HPDE6-E6E7 (cell line): ENCODE results near the gene CDH9.

ENCODE experiments used
- DNase-seq: peaks from one replicate; pipeline ENCODE4 v3.0.0; 2011; ENCODE audit warnings: missing footprints; ENCODE audit errors: extremely low spot score

CDH9 gene, protein sequence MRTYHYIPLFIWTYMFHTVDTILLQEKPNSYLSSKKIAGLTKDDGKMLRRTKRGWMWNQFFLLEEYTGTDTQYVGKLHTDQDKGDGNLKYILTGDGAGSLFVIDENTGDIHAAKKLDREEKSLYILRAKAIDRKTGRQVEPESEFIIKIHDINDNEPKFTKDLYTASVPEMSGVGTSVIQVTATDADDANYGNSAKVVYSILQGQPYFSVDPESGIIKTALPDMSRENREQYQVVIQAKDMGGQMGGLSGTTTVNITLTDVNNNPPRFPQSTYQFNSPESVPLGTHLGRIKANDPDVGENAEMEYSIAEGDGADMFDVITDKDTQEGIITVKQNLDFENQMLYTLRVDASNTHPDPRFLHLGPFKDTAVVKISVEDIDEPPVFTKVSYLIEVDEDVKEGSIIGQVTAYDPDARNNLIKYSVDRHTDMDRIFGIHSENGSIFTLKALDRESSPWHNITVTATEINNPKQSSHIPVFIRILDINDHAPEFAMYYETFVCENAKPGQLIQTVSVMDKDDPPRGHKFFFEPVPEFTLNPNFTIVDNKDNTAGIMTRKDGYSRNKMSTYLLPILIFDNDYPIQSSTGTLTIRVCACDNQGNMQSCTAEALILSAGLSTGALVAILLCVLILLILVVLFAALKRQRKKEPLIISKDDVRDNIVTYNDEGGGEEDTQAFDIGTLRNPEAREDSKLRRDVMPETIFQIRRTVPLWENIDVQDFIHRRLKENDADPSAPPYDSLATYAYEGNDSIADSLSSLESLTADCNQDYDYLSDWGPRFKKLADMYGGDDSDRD

DNA sequence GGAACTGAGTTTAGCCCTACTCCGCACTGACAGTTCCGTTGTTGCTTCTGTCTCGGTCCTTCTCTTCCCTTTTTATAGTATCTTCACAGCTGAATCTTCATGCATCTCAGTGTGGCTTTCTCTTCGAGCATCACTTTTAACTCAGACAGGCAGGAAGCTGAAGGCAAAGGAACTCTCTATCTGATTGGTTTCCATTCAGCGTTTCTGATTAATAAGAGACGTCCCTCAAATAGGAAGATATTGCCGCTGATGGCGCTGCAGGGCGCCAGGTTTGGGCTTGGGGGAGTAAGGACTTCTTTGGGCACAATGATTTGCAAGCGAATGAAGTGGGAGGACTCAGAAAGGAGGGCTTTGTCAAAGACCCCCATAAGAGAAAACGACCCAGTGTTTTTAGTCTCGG lies at the start of gene CDH9:
CDH9 (minus strand) TSS at position 111 of the 400 bp plus-strand sequence. CDS start 50,253 bp downstream, outside the sequence.
- no peak for DNase-seq

DNA sequence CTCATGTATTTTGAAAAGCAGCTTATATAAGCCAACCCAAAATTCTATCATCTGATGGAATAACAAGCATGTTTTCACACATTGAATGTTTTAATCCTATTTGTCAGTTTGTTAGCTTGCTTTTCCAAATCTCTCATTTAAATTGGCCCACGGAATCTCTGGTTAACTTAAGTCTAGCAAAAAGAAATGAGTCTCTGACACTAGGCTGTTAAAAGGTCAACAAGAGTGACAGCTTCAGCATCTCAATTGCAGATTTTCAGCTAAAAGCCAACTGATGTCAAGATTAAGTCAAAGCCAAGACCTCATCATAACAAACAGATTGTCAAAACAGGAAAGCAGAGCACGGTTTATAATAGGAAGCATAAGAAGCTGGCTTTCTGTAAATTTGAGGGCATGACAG lies 49.4 kb upstream of the CDH9 start:
- DNase-seq, result no peak

DNA sequence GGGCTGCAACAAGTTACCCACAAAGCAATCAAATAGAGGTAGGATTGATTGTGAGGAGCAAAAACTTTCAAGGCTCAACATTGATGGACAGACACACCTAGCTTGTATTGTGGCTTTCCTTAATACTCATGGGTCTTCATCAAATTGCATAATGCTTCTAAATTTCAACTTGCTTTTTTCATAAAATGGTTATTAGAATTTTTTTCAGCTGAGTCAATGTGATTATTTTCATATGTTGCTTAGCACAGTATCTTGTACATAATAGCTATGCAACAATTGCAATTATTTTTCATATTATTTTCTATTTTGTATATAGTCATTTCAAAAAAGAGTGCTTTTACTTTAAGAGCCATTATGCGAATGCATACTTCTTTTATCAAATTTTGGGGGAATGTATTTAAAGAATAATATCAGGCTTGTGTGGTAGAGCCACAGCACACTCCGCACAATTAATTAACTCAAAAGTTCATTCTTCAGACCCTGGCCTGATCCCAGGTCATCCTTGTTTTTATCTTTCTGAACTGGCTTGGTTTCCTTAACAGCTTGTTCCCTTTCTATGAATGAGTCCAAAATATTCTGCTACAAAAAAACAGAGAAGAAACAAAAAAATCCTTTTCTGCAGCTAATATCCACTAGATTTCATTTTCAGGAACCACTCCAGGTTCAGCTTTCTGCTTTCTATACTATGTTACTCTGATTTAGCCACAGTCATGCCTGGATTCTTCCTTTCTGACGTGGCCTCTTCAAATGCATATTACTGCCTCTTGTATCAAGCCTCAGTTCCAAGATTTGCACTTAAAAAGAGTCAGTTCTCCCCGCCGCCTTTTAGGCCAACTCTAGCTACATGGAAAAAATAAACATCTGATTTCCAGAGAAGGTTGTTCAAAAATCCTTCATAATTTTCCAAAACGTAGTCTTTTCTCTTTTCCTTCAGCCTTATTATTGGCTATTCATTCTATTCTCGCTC lies 45.3 kb upstream of the CDH9 start:
- DNase-seq, result no peak

DNA sequence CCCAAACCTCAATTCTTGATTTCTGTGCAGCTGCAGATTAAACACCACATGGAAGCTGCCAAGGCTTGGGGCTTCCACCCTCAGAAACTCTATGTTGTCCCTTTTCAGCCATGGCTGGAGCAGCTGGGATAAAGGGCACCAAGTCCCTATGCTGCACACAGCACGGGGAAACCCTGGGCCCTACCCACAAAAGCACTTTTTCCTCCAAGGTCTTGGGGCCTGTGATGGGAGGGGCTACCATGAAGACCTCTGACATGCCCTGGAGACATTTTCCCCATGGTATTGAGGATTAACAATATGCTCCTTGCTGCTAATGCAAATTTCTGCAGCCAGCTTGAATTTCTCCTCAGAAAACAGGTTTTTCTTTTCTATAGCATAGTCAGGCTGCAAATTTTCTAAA lies 41.8 kb upstream of the CDH9 start:
- DNase-seq, result no peak

DNA sequence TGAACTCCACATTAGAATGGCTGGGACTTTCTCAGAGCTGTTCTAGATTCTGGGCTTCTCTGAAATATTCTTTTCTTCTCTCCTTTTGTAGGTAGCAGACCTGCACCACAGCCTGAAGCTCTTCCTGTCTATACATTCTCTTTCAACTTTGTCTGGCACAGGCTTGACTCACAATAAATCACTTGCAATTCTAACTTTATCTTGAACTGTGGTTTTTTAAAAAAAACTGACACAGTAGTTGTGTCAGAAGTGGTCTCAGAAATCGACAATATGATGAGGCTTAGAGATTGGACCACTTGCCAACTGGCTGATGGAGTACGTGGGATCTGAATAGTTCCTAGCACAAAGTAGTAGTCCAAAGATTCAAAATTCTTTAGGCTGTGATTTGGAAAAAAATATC lies 24.1 kb upstream of the CDH9 start:
- DNase-seq, result no peak

DNA sequence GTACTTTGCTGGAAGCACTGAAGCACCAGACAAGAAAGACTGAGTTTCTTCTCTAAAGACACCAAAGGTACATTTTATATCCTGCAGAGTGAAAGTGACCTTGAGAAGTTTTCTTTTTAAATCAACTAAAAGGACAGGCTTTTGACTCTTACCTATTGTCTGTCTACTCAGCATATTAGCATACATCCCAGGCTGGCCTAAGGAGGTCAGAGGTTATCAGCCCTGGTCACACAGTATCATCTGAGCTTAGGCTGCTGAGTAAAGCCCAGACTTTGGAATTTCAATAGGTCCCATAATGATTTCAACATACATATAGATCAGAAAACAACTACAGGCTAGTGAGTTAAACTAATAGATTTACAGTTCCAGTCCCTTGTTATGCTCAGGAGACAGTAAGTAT lies 10.1 kb upstream of the CDH9 start:
- no peak for DNase-seq

DNA sequence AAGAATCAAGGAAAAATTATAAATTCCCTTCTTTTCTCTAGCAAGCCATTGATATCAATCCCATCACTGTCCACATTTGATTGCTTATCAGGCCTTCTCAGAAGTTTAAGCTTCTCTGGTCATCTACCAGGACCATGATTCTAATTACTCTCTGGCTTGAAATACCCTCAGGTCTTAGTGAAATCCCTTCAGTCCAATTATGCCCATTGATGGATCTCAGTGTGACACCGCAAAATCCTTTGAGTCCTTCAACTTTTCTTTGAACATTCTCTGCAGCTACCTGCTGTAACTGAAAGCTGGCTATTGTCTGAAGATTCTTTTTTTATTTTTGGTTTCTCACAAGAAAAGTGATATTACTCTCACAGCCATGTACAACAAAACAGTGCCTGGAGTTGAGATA lies 3.0 kb upstream of the CDH9 start:
- DNase-seq, result no peak

DNA sequence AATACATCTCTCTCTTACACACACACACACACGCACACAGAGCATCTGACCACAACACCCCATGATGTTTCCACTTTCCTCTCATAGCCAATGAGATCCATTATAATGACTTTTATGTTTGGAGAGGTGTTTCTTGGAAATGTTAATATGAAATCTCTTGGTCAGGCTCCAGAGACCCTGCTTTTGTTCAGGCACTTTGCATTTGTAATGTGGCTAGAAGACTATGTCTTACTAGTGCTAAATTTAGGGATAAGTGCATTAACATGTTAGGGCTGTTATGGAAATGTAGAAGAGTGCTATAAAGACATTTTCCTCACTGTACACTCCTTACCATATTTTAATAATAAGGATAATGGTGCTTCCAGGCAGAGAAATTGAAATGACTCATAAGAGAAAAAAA lies 3.8 kb downstream of the CDH9 start:
- no peak for DNase-seq

DNA sequence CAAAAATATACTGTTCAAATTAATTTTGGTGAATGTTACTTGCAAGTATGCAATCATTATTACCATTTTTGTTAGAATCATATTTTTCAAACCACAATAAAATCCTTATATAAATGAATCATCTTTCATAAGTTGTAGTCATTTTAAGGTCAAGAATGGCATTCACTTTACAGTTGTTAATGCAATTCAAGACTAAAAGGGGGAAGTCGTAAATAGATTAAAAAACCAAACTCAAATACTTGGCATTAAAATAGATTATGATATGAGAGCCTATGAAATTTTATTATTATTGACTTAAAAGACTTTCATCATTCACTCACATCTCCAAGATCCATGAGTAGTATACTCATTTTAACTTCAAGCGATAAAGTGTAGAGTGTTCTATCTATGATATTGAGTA lies 11.6 kb downstream of the CDH9 start:
- DNase-seq, result no peak

DNA sequence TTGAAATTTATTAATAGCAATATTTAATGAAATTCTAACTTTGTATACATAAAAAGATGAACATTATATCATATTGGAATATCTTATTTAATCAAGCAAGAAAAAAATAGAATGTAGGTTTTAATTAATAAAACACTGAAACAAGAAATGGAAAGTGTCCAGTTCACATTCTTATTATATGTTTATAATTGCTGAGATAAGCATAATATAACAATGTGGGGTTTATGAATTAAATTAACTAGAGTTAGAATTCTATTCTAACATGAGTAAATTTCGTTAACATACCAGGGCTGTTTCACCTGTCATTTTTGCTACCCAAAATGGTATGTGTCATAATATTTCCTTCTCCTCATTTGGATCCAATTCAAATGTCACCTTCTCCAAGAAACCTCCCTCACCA lies 12.3 kb downstream of the CDH9 start:
- no peak for DNase-seq

DNA sequence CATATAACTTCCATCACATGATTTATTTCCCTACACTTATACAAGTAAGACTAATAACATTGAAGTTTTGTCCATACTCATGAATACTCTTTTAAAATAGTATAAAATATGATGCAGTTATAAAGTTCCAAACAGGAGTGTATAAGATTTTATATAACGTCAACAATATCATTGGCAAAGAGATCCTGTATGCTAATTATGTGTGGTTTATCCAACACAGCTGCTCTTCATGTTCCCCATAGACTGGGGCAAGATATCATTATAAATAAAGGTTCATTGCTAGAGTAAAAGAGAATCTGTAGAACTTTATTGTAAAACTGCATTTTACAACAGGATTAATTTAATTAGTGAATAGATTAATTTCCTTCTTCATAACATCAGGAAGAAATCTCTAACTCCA lies 16.9 kb downstream of the CDH9 start:
- no peak for DNase-seq

DNA sequence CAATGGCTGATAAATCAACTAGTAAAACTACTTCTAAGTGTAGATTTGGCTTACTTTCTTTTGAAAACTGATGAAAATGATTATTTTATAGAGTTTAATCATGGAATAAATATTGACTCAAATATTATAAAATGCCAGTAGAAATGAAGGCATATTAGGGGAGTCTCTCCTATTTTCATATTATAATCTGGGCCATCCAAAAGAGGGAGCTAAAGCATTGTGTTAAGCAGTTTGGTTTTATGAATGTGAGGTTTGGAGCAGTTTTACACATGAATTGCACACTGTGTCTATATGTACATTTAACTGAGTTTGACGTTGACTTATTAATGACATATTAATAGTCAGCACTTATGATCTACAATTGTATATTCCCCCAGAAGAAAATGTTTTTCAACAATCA lies 17.4 kb downstream of the CDH9 start:
- peak; percentile 8 for DNase-seq

DNA sequence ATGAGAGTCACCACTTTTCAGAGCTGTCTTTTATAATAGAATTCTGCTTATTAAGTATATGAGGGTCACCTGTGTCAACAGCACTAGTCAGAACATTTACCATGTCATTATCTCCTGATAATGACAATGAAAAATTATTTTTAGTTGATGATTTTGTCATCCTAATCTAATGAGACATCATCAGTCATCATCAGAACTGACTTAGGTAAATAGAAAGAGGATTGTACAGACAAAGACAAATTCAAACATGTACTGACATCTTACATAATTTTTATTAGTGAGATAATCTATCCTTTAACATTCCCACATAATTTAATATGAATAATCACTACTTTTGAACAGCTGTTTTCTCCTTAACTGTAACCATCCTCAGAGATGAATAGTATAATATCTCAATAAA lies 22.6 kb downstream of the CDH9 start:
- DNase-seq, result no peak

DNA sequence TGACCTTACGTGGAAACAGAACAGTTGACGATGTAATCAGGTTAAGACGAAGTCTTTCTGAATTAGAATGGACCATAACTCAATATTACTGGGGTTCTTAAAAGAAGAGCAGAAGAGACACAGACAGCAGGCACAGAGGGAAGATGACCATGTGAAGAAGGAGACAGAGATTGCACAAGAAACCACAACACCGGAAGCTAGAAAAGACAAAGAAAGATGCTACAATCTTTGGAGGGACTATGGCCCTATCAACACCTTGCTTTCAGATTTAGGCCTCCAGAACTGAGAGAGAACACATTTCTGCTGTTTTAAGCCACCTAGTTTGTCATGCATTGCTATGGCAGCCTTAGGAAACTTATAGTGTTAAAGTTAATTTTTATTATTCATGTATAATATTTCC lies 27.1 kb downstream of the CDH9 start:
- no peak for DNase-seq

DNA sequence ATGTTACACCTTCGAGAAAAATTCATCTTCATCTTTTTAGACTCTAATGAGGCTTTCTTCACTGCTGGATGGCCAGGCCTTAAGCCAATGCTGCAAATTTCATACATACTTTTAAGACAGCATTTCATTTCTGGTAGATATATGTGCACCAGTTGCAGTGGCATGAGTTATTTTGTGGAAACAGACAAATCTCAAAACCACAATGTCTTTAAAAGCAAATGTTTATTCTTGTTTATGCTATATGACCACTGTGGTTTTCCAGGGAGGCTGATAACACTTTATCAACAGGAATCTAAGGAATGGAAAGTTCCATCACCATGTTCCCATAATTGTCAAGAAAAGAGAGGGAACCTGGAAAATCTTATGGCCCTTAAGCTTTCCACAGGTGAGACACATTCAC lies 27.7 kb downstream of the CDH9 start:
- DNase-seq, result no peak

DNA sequence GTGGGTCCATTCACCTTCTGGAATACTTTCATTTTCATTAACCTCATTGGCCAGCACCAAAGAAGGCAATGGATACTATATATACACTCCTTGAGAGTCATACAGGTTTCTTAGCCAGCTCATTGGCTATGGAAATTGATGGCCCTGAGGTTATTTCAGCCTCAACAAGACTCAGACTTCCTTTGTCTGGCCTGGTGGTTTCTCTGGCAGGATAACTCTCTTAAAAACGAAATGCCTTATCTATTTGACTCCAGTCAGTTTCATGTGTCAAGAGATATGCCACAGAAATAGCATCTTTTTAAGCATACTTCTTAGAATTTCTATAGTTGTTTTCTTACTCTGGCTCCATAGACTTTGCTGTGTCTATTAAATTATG lies 28.9 kb downstream of the CDH9 start:
- DNase-seq, result no peak

DNA sequence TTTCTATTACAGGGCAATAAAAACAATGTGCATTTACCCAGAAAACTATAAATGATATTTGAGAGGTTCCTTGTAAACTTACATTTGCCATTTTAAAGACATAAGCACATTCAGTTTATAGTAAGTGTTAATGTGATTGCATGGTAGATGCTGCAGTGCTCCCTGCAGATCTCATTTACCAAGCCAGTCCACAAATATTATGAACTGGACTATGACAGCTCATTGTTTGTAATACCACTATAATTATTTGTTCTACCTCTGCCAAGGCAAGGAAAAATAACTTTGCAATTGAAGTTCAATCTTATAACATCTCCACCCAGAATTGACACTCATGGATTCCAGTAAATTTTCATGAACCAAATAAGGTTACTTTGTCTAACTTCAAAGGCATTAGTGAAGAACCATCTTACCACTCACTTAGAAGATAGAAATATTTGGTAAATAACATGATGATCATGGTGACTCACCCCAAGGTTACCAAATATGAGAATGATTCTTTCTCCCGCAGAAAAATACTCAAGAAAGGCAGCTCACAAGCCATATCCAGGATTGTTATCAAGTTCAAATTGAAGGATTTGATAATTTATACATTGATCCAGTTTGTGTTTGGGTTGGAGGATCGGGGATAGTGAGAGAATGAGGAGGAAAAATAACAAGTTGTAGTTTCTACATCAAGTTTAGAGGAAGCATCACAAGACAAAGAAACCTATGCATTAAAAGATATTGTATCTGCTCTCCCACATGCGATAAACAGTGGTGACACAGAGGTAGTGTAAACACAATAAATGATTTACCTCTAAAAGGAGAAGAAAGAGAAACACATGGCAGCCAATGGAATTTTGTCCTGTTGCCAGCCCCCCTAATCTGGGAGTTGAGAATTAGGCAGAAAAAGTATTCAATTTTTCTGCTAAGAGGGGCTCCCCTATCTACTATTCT lies 29.5 kb downstream of the CDH9 start:
- DNase-seq, result no peak

DNA sequence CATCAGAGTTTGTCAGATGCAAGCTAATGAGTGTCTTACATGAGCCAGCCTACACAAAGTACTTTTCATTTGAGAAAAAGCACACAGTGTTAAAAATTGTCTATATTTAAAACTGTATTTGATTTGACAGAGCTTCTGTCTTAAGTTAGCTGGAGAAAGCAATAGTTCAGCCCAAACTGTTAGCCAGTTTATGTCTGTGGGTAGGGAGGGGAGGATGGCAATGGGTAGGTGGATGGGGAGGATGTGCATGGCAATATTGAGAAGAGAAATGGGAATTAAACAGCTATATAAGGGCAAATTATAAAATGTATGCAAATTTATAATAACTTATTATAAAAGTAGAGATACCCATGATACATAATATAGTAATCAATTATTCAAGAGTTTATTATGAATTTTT lies 31.3 kb downstream of the CDH9 start:
- DNase-seq, result no peak

DNA sequence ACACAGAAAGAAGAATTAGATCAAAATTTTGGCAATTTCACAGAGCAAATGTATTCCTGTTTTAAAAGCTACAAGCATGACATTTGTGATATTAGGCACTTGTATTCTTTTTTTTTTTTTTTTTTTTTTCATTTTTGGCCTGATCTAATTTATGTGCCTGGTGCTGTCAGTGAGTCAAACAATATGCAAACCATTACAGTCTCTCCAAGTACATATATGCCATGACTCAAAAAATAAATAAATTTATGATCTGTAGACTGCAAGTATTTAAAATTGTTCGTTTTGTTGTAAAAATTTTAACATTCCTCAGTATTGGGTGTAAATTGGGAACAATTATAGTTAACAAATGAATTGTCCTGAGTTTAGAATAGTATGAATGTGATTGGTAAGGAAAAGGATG lies 51.4 kb downstream of the CDH9 start:
- no peak for DNase-seq

DNA sequence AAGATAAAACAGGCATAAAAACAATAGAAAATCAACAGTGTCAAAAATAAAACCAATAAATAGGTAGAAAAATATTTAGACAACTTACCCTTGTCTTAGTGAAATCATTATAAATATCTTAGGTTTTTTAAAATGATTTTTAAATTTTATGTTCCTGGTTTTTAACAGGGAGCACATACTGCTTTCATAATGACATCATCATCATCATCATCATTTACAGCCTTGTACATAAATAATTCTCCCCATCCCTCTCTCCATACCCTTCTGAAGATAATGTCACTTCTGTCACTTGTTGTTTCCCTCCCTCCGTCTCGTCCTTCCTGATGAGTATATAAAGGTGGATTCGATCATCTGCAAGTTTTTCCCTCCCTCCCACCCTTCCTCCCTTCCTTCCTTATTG lies 56.6 kb downstream of the CDH9 start:
- DNase-seq, result no peak

DNA sequence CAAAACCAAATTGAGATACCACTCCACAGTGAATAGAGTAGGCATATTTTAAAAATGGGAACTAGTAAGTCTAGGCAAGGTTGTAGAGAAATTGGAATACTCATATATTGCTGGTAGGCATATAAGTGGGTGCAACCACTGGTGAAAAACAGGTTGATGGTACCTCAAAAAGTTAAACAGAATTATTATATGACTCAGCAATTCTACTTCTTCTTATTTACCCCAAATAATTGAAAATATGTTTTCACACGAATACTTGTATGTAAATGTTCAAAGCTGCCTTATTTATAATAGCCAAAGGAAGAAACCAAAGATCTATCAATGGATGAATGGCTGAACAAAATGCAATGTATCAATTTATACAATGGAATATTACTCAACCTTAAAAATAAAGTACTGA lies 79.1 kb downstream of the CDH9 start:
- no peak for DNase-seq
